Activated naive CD4-positive, alpha-beta T cell treated with Interleukin-2 at 50 U/mL for 16 hours (primary cell): ENCODE results near the gene UBE2I.

ENCODE experiments used
- DNase-seq: peaks from one replicate; pipeline ENCODE4 v3.0.0-alpha.2; 2020

The UBE2I gene

DNA sequence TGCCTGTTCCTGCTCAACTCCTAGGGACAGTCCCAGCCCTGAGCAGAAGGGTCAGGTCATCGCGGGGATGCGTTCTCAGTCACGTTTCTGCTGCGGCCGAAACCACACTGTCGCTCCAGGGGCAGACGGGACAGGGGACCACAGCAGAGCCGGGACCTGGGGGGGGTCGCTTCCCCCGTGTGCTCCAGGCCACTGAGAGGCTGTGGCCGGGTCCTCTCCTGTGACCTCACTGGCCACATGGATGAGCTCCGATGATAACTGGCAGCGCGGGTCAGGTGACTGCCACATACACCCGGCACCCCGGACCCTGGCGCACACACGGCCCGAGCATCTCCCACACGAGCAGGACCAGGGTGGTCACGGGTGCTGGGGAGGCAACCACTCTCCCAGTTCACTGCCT is 55.1 kb downstream of the UBE2I start:
- DNase-seq: no peak

- DNase-seq: no peak
Observed at GRCh38 chr16:1366060-1366711, 56.8 kb downstream of the UBE2I start.

DNA sequence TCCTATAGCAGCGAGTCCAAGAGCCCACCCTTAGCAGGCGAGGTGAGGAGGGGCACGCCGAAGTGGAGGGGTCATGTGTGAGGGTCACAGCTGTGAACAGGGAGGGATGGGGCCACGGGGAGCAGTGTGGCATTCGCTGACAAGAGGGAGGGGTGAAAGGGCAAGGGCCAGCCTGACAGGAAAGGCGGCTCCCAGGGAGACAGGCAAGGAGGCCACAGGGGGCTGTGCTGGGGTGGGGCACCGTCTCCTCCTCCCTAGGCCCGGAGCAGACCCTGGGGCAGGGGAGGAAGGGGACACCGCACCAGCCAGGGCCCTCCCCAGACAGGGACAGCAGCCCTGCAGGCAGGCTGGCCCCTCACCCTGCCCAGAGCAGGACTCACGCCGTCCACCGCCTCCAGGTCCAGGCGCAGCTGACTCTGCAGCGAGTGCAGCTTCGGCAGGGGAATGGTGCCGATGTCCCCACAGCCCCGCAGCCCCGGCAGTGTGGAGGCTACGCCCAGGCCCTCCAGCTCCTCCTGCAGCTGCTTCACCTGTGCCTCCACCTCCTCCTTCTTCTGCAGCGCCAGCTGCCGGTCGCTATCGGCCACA is 57.4 kb downstream of the UBE2I start:
- DNase-seq: no peak

DNA sequence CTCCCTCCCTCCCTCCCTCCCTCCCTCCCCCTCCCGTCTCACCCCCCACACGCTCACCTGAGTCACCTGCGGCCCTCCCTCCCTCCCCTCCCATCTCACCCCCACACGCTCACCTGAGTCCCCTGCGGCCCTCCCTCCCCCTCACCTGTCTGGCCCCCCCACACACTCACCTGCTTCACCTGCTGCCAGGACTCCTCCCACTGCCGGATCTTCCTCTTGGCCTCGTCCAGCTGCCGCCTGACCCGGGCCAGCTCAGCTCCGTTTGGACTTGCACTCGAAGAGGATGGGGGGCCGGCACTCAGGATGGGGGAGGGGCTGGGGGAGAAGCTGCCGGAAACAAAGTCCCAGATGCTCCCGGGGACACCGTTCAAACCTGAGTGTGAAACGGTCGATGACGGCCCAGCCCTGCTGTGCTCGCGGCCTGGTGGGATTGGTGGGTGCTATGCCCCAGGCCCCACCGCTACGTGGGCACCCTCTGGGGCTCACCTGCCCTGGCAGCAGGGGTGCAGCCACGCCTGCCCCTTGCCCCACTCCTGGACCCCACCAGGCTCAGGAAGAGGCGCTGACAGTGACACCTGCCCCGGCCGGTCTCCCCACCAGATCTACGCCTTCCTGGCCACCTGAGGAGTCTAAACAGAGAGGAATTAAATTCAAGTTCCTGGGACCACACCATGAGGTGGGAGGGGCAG is 58.2 kb downstream of the UBE2I start:
- DNase-seq: no peak

- DNase-seq: no peak
Observed at GRCh38 chr16:1371054-1371978, 61.9 kb downstream of the UBE2I start.

DNA sequence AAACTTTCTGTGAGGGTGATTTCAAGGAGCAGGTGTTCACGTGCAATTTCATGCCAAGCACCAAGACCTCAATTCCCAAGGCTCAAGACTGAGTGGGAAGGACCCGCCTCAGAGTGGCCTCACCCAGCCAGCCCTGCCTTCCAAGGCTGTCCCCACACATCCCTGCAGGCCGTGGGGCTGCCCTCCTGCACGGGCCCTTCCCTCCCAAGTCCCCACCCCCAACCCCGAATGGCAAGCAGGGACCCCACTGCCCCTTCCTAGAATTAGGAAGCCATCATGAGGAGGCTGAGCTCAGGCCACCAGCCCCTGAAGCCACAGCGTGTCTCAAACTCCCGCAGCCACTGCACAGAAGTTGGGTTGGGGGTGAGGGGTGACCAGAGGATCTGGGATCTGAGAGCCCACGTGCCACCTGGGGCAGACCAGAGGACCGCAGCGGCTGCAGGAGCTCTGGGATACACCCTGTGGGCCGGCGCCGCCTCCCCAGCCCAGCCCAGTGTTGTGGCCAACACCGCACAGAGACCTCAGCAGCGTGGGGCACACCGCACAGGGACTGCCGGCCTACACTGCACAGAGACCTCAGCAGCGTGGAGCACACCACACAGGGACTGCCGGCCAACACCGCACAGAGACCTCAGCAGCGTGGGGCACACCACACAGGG is 63.0 kb downstream of the UBE2I start:
- DNase-seq: no peak

- DNase-seq: no peak
Observed at GRCh38 chr16:1374418-1375297, 65.2 kb downstream of the UBE2I start.

- no peak for DNase-seq
Observed at GRCh38 chr16:1375298-1375640, 65.8 kb downstream of the UBE2I start.

- no peak for DNase-seq
Observed at GRCh38 chr16:1375741-1376410, 66.4 kb downstream of the UBE2I start.
